Cerebellar nuclear complex (tissue), 1 donor: Measurements from ENCODE around the gene ERCC1.

ENCODE experiments used
- DNase-seq, 2 experiments: peaks; one replicate each; lab custom pipeline; 2025; lab: John Stamatoyannopoulos, UW

Gene ERCC1

GRCh38 chr19:45405435-45406225 is 18.1 kb downstream of the ERCC1 start:
- peak in 1 of 2 experiments; percentile 56 for DNase-seq

DNA sequence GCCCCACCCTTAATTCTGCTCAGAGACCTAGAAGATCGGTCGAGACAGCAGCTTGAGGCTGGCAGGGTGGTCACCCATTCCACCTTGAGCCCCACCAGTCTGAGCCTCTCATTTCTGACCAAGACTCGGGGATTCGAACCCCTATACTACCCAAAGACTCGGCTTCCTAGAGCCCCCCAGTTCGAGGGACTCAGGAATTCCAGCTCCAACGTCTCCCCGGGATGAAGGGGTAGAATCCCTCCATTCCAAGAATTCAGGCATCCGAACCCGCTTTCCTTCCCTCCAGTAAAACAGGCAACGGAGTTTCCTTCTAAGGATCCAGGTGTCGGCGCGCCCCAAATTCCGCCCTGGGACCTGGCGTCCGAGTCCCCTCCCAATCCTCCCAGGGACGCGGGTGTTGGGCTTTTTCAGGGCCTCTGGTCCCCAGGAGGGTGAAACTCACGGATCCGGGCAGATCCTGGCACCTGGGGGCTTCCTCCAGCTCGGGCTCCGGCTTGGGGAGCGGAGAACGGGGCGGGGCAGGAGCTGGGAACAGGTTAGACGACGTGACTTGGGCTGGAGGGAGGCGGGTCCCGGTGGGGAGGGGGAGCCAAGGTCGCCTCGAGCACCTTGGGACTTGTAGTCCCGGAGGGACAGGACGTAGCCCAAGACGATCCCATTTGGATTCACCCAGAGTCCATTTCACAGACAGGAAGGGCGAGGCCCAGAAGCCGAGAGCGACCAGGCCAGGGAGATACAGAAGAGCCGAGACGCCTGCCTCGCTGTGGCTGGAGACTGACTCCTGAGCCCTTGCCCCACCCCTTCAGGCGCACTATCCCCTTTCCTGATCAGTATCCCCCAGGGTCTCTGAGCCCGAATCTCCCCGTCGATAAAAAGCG is 18.9 kb downstream of the ERCC1 start, which contains the start of gene PPP1R13L:
Gene PPP1R13L (minus strand): TSS at position 513 of the 878 bp plus-strand sequence. CDS start 6,751 bp downstream, outside the sequence.
- DNase-seq: no peak

- no peak for DNase-seq
Observed at GRCh38 chr19:45403781-45404556, 19.7 kb downstream of the ERCC1 start.

GRCh38 chr19:45403272-45403671 is 20.4 kb downstream of the ERCC1 start:
- no peak for DNase-seq

GRCh38 chr19:45402298-45403061 is 21.2 kb downstream of the ERCC1 start:
- DNase-seq: no peak

DNA sequence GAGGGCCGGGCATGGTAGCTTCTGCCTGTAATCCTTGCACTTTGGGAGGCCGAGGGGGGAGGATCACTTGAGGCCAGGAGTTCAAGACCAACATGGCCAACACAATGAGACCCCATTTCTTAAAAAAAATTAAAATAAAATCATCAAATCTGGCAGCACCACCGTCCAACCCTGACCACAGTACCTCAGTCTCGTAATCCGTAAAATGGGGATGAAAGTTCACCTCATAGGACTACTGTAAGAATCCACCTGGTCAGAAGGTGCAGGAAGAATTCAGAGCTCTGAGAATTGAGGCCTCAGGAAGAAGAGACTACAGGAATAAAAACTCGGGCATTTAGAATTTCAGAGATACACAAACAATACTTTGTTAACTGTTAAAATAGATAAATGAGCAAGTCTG is 21.9 kb downstream of the ERCC1 start:
- no peak for DNase-seq

GRCh38 chr19:45400192-45400591 is 23.5 kb downstream of the ERCC1 start:
- no peak for DNase-seq

GRCh38 chr19:45395821-45396617 is 27.7 kb downstream of the ERCC1 start:
- DNase-seq: no peak

GRCh38 chr19:45391871-45392665 is 31.6 kb downstream of the ERCC1 start:
- DNase-seq: no peak

GRCh38 chr19:45391346-45391745 is 32.4 kb downstream of the ERCC1 start:
- DNase-seq: no peak

GRCh38 chr19:45385392-45386221 is 38.1 kb downstream of the ERCC1 start:
- DNase-seq: no peak

GRCh38 chr19:45382426-45382825 is 41.3 kb downstream of the ERCC1 start:
- no peak for DNase-seq

DNA sequence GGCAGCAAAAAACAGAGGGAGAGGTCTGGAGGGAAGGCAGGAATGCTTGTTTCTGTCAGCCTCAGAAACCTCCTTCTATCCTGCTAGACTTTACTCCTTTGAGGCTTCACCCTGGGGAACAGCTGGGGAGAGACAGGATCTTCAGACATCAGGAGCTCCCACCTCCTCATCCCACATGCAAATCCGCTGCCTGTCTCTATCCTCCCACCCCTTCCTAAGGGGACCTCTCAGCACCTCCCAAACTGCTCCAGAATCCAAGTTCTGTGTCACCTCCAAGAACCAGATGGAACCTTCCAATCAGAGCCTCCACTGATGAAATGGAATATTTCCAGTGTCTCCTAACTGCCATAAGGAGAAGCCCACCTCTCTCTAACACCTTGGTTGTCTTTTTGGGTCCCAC is 43.6 kb downstream of the ERCC1 start:
- DNase-seq: no peak

DNA sequence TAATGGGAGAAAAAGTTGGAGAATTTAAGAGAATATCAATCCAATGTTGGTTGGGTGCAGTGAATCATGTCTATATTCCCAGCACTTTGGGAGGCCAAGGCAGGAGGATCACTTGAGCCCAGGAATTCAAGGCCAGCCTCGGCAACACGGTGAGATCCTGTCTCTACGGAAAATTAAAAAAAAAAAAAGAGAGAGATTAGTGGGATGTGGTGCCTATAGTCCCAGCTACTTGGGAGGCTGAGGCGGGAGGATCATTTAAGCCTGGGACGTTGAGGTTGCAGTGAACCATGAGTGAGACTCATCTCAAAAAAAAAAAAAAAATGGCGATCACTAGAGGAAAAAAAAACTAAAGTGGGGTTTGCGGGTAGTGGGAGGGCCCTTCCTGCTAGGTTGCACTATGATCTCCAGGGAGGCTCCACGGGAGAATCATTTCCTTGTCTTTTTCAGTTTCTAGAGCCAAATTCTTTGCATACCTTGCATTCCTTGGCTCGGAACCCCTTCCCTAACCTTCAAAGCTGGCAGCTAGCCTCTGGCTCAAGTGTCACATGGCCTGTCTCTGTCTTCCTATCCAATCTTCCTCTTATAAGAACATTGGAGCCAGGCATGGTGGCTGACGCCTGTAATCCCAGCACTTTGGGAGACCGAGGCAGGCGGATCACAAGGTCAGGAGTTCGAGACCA is 47.5 kb downstream of the ERCC1 start:
- DNase-seq: no peak

DNA sequence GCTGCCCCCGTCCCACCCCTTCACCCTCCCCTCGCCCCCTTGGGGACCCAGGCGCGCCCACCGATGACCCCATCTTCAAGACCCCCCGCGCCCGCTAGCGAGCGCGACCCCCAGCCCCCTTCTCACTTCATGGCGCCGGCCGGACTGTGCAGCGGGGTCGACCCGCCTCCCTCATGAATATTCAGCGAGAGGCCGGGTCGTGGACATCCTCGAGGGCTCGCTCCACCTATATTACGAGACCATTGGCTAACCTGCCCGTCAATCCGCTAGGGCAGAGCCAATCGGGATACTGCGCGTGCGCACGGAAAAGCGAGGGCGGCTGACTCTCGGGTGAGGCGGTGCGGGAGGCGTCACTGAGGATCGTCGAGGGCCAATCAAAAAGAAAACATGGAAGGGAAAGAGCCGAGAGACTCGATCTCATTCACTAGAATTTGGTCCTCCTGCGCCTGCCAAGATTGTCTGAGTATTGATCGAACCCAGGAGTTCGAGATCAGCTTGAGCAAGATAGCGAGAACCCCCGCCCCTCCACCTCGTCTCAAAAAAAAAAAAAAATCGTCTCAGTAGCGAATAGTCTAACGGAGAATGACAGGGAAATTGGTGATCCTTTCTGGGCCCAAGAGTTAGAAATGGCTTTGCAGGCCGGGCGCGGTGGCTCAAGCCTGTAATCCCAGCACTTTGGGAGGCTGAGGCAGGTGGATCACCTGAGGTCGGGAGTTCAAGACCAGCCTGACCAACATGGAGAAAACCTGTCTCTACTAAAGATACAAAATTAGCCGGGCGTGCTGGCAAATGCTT is 53.1 kb downstream of the ERCC1 start, which contains the start of gene ERCC2:
Gene ERCC2 (minus strand): TSS at position 164 of the 795 bp plus-strand sequence. CDS start 33 bp downstream, at position 131.
- DNase-seq: peak; percentile 85 to 96

DNA sequence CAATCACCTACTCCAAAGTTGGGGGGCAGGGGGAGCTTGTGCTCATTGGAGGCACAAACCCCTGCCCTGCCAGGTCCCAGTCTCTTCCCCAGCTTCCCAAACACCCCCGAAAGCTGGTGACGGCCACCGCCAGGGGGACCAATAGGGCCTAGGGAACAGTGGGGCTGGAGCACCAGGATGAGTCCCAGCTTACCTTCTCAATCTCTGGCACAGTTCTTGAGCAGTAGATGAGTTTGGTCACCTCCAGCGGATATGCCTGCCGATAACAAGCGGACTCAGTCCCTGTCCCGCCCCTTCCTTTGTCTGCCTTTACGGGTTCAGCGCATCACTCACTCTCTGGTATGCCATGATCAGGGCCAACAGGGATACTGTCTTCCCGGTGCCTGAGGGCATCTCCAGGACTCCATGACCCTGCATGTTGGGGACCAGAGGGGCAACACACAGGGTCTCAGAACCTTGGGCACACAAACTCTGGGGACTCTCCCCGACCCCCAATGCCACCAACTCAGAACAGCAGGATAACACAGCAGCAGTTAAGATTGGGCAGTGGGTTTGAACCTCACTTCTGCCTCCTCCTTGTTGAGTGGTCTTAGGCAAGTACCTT is 54.9 kb downstream of the ERCC1 start:
- DNase-seq: no peak

- DNase-seq: no peak
Observed at GRCh38 chr19:45368127-45368526, 55.6 kb downstream of the ERCC1 start.
